HCT116 (cell line): Measurements from ENCODE around the gene CRYBA4. TPM values are rescaled to one million over a fixed set of nuclear protein-coding genes. Genes with fewer than 3 reads are reported as not detected.

ENCODE experiments used
- total RNA-seq: library from RNA; stranded (reverse); gene quantifications from one replicate; pipeline ENCODE4 v1.2.1, GENCODE V29; 2021; ENCODE audit not compliant: unreplicated experiment

The CRYBA4 gene
- total RNA-seq, 1 experiment from 2014 or later = not detected

Other genes starting within 250 kb of the CRYBA4 start
- gene ASPHD2, start 192.7 kb upstream of the CRYBA4 start, total RNA-seq = 4.1 TPM
- 35.4 TPM for gene HPS4, start 138.2 kb upstream of the CRYBA4 start, total RNA-seq
- gene SRRD, start 138.1 kb upstream of the CRYBA4 start, total RNA-seq = 30.4 TPM
- 28.1 TPM for gene TFIP11, start 109.5 kb upstream of the CRYBA4 start, total RNA-seq
- gene TPST2, start 31.8 kb upstream of the CRYBA4 start, total RNA-seq = 11.8 TPM
- gene CRYBB1, start 3.9 kb upstream of the CRYBA4 start, total RNA-seq = not detected
- gene MIAT, start 35.6 kb downstream of the CRYBA4 start, total RNA-seq = 0.54 TPM